Activated CD8-positive, alpha-beta memory T cell treated with anti-CD3 and anti-CD28 coated beads for 24 hours (primary cell): ENCODE data around the gene GPX2.

Experiments used
- DNase-seq: peaks from one replicate; pipeline ENCODE4 v3.0.0-alpha.2; 2020

The GPX2 gene

DNA sequence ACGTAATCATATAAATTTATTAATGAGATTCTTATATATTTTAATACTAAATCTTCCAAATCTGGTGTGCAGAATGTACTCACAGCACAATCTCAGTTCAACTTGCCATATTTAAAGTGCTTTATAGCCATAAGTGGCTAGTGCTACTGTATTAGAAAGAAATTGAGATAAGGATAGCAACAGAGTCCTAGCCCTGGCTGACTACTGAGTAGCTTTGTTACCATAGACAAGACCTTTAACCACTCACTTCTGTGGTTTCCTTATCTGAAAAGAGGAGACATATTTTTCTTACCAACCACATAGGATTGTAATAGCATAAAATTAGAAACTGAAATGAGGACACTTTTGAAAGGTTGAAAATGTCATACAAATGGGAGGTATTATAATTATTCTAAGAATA, 30.3 kb downstream of the GPX2 start:
- no peak for DNase-seq

GRCh38 chr14:64910847-64911495, 31.6 kb downstream of the GPX2 start:
- no peak for DNase-seq

GRCh38 chr14:64906022-64906421, 36.5 kb downstream of the GPX2 start:
- DNase-seq, result no peak

DNA sequence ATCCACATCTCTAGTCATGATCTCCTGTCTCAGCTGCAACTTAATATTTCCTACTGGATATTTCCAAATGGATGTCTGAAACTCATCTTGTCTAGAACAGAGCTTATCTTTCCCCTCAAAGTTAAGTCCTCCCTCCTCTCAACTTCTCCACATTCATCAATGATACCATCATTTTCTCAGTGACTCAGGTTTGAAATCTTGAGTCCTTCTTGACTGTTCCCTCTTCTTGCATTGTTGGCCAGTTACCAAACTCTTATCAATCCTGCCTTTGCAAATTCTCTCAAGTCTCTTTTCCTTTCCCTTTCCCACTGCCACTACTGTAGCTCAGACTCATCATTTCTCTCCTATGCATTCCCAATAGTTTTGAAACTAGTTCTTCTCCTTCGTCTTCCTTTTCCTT, 42.6 kb downstream of the GPX2 start:
- DNase-seq, result no peak

DNA sequence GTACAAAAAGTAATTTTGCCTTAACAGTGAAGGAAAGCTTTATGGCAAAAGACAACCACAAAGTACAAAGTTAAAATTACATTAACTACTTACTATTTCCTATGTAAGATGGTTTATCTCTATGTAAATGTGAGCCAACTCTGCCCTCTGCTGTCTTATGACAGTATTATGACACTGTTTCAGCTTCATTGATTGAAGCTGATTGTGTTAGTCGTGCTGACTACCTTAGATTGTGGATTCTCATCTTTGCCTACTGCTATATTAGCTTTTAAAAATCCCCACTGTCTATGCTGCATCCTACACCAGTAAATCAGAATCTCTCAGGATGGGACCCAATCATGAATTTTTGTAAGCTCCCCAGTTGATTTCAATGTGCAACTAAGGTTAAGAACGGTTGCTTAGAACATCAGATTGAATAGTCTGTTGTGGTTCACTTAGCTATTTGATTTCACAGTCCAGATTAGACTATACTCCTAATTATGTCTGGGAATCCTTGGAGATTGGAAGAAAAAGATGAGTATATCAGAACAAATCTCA, 50.6 kb downstream of the GPX2 start:
- DNase-seq, result no peak

GRCh38 chr14:64891173-64891838, 51.2 kb downstream of the GPX2 start:
- no peak for DNase-seq

DNA sequence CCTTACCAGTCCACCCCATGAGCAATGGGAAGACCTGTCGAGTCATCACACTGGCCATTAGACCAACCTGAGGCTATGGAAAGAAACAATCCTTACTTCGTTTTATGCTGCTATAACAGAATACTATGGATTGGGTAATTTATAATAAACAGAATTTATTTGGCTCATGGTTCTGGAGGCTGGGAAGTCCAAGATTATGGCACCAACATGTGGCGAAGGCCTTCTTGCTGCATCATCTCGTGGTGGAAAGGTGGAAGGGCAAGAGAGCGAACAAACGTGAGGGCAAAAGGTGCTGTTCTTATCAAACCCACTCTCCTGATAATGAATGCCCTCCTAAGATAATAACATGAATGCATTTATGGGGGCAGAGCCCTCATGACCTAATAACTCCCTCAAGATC, 53.2 kb downstream of the GPX2 start:
- no peak for DNase-seq
